H1 (cell line): ENCODE results near the gene CEACAM20. TPM values are rescaled to one million over a fixed set of nuclear protein-coding genes. Genes with fewer than 3 reads are reported as not detected.

Source experiments
- CTCF ChIA-PET: fragments of 300-600 bp; sonication (Branson Sonifier 250); formaldehyde crosslinking; loops from one replicate; lab custom pipeline; 2021; ENCODE audit not compliant: partially characterized antibody; lab: Charles Lee
- POLR2A ChIA-PET: fragments of 300-600 bp; sonication (Branson Sonifier 250); formaldehyde crosslinking; loops from one replicate; lab custom pipeline; 2021; ENCODE audit warnings: inconsistent platforms; ENCODE audit not compliant: partially characterized antibody; lab: Charles Lee
- DNase-seq, 2 experiments: peaks; one replicate each; pipeline versions ENCODE4 v3.0.0 to v3.0.0-alpha.2; 2010 to 2022; ENCODE audit warnings: low spot score in 2 of 2, low read depth in 1 of 2, mixed read lengths in 1 of 2
- FAIRE-seq: peaks from 2 replicates; lab custom pipeline; 2011; peaks lifted over from hg19 to GRCh38; lab: Jason Lieb, UNC
- H2AFZ ChIP-seq: 2 replicates; pipeline ENCODE4 v1.8.1; 2012; ENCODE audit warnings: low read length, inconsistent platforms
- H2AK5ac ChIP-seq: 2 replicates; pipeline ENCODE4 v1.6.1; 2013; ENCODE audit warnings: low read depth, low read length
- H2BK120ac ChIP-seq: replicated peaks from 2 replicates; pipeline ENCODE3; 2013; ENCODE audit warnings: low read depth, low read length, inconsistent platforms
- H2BK12ac ChIP-seq: 2 replicates; pipeline ENCODE4 v1.6.1; 2013; ENCODE audit warnings: low read depth, low read length
- H2BK15ac ChIP-seq: 2 replicates; pipeline ENCODE4 v1.6.1; 2013; ENCODE audit warnings: low read length
- H2BK20ac ChIP-seq: 2 replicates; pipeline ENCODE4 v1.6.1; 2013; ENCODE audit warnings: low read length
- H2BK5ac ChIP-seq: 2 replicates; pipeline ENCODE4 v1.6.1; 2013; ENCODE audit warnings: low read depth, low read length
- H3K14ac ChIP-seq: 2 replicates; pipeline ENCODE4 v1.6.1; 2013; ENCODE audit warnings: inconsistent platforms; ENCODE audit not compliant: insufficient read length
- H3K18ac ChIP-seq: 2 replicates; pipeline ENCODE4 v1.6.1; 2013; ENCODE audit warnings: low read length; ENCODE audit errors: extremely low read depth
- H3K23ac ChIP-seq: 2 replicates; pipeline ENCODE4 v1.6.1; 2013; ENCODE audit warnings: inconsistent platforms; ENCODE audit not compliant: insufficient read length
- H3K23me2 ChIP-seq: 2 replicates; pipeline ENCODE4 v1.6.1; 2013; ENCODE audit warnings: low read depth, low read length
- H3K27ac ChIP-seq: 2 replicates; pipeline ENCODE4 v1.6.1; 2011; ENCODE audit warnings: low read depth, low read length, inconsistent platforms
- H3K27me3 ChIP-seq, 4 experiments: replicated peaks in 1 of 4; 1 replicate in 1 of 4; 2 replicates in 3 of 4; pipeline versions ENCODE4 v1.6.1 to v1.8.1; 2011 to 2013; ENCODE audit warnings: low read length in 3 of 4, mild to moderate bottlenecking in 3 of 4, inconsistent platforms in 2 of 4, mixed read lengths in 2 of 4, moderate library complexity in 1 of 4; ENCODE audit not compliant: control insufficient read depth in 3 of 4, insufficient read depth in 3 of 4; ENCODE audit errors: extremely low read depth in 1 of 4
- H3K36me3 ChIP-seq, 4 experiments: 2 replicates each; pipeline versions ENCODE4 v1.6.1 to v1.8.1; 2011 to 2013; ENCODE audit warnings: mild to moderate bottlenecking in 4 of 4, low read length in 3 of 4, moderate library complexity in 2 of 4, control low read depth in 1 of 4, inconsistent platforms in 1 of 4; ENCODE audit not compliant: insufficient read depth in 4 of 4, control insufficient read depth in 2 of 4
- H3K4ac ChIP-seq: replicated peaks from 2 replicates; pipeline ENCODE3; 2013; ENCODE audit warnings: low read length, low read depth, mixed read lengths, inconsistent platforms; ENCODE audit not compliant: insufficient read length
- H3K4me1 ChIP-seq, 4 experiments: replicated peaks in 1 of 4; 1 replicate in 1 of 4; 2 replicates in 3 of 4; pipeline versions ENCODE4 v1.6.1 to v1.8.1; 2011 to 2013; ENCODE audit warnings: low read length in 3 of 4, inconsistent platforms in 2 of 4, mixed read lengths in 1 of 4; ENCODE audit not compliant: insufficient read depth in 4 of 4, control insufficient read depth in 3 of 4
- H3K4me2 ChIP-seq, 2 experiments: 2 replicates each; pipeline versions ENCODE4 v1.6.1 to v1.8.1; 2011 to 2013; ENCODE audit warnings: low read depth in 2 of 2, low read length in 2 of 2, control low read depth in 1 of 2, inconsistent platforms in 1 of 2, mild to moderate bottlenecking in 1 of 2; ENCODE audit not compliant: insufficient read depth in 1 of 2
- H3K4me3 ChIP-seq, 4 experiments: fragments of 200-600, 300-600 bp in 1 of 4; sonication (generic), shearing (Covaris generic), sonication (Bioruptor Twin) in 1 of 4; 2 replicates each; pipeline versions ENCODE4 v1.5.1 to v1.8.1; 2011 to 2016; ENCODE audit warnings: low read length in 4 of 4, low read depth in 3 of 4, control low read depth in 2 of 4, inconsistent platforms in 2 of 4, mild to moderate bottlenecking in 2 of 4, mixed read lengths in 1 of 4, moderate library complexity in 1 of 4; ENCODE audit not compliant: insufficient read depth in 2 of 4; ENCODE audit errors: extremely low read depth in 1 of 4
- H3K56ac ChIP-seq: replicated peaks from 2 replicates; pipeline ENCODE3; 2013; ENCODE audit warnings: low read depth, mild to moderate bottlenecking, mixed read lengths, low read length, inconsistent platforms; ENCODE audit not compliant: insufficient read length
- H3K79me1 ChIP-seq: 2 replicates; pipeline ENCODE4 v1.6.1; 2013; ENCODE audit warnings: low read depth, low read length, control low read depth
- H3K79me2 ChIP-seq, 2 experiments: 2 replicates each; pipeline versions ENCODE4 v1.6.1 to v1.8.1; 2012 to 2013; ENCODE audit warnings: low read length in 2 of 2, mild to moderate bottlenecking in 2 of 2, inconsistent platforms in 1 of 2; ENCODE audit not compliant: insufficient read depth in 2 of 2, control insufficient read depth in 1 of 2
- H3K9ac ChIP-seq, 4 experiments: replicated peaks in 1 of 4; 1 replicate in 1 of 4; 2 replicates in 3 of 4; pipeline versions ENCODE4 v1.6.1 to v1.8.1; 2011 to 2013; ENCODE audit warnings: low read depth in 3 of 4, low read length in 3 of 4, control low read depth in 2 of 4, mild to moderate bottlenecking in 2 of 4, moderate library complexity in 2 of 4, inconsistent platforms in 1 of 4; ENCODE audit errors: extremely low read depth in 1 of 4
- H3K9me3 ChIP-seq, 2 experiments: 2 replicates each; pipeline versions ENCODE4 v1.6.1 to v1.8.1; 2012 to 2013; ENCODE audit warnings: mild to moderate bottlenecking in 2 of 2, moderate library complexity in 2 of 2, control low read depth in 1 of 2, inconsistent platforms in 1 of 2, low read depth in 1 of 2, low read length in 1 of 2, mixed read lengths in 1 of 2; ENCODE audit not compliant: insufficient read depth in 2 of 2
- H4K20me1 ChIP-seq, 2 experiments: replicated peaks in 1 of 2; 2 replicates each; pipeline versions ENCODE3 to v1.8.1; 2011 to 2013; ENCODE audit warnings: inconsistent platforms in 2 of 2, low read length in 2 of 2, mild to moderate bottlenecking in 1 of 2; ENCODE audit not compliant: insufficient read depth in 2 of 2, control insufficient read depth in 1 of 2
- H4K5ac ChIP-seq: 2 replicates; pipeline ENCODE4 v1.6.1; 2013; ENCODE audit warnings: low read length, low read depth, mixed read lengths, inconsistent platforms; ENCODE audit not compliant: insufficient read length
- H4K8ac ChIP-seq: 2 replicates; pipeline ENCODE4 v1.8.0; 2013; ENCODE audit warnings: mild to moderate bottlenecking, moderate library complexity, low read length, inconsistent platforms; ENCODE audit not compliant: insufficient read depth; ENCODE audit errors: extremely low read depth
- H4K91ac ChIP-seq: replicated peaks from 2 replicates; pipeline ENCODE3; 2013; ENCODE audit warnings: low read length, mixed read lengths, inconsistent platforms; ENCODE audit not compliant: insufficient read length
- ASH2L ChIP-seq: fragments of 200-600, 300-600 bp; sonication (generic); IDR thresholded peaks from one replicate; pipeline ENCODE4 v1.7.1; 2017; ENCODE audit warnings: low read length
- EGR1 ChIP-seq: IDR thresholded peaks from 2 replicates; pipeline ENCODE4 v1.6.1; 2011; ENCODE audit warnings: low read depth, low read length, borderline replicate concordance
- EP300 ChIP-seq, 2 experiments: IDR thresholded peaks; 1 replicate in 1 of 2; 2 replicates in 1 of 2; pipeline ENCODE4 v1.6.1; 2011 to 2012; ENCODE audit warnings: low read depth in 2 of 2, low read length in 2 of 2, mild to moderate bottlenecking in 2 of 2, borderline replicate concordance in 1 of 2, inconsistent platforms in 1 of 2, moderate library complexity in 1 of 2
- GABPA ChIP-seq: IDR thresholded peaks from 2 replicates; pipeline ENCODE4 v1.6.1; 2011; ENCODE audit warnings: mild to moderate bottlenecking, low read length, moderate library complexity, borderline replicate concordance; ENCODE audit not compliant: insufficient read depth
- POLR2A ChIP-seq, 2 experiments: IDR thresholded peaks; 1 replicate in 1 of 2; 2 replicates in 1 of 2; pipeline ENCODE4 v1.6.1; 2011; ENCODE audit warnings: low read depth in 2 of 2, low read length in 2 of 2, mild to moderate bottlenecking in 2 of 2; ENCODE audit errors: control extremely low read depth in 1 of 2
- RAD21 ChIP-seq, 2 experiments: IDR thresholded peaks in 1 of 2; conservative IDR thresholded peaks in 1 of 2; 2 replicates each; pipeline ENCODE4 v1.6.1; 2011; ENCODE audit warnings: low read depth in 2 of 2, low read length in 2 of 2, improper control_type of control experiment in 1 of 2, inconsistent platforms in 1 of 2, mild to moderate bottlenecking in 1 of 2, moderate library complexity in 1 of 2
- RFX5 ChIP-seq: IDR thresholded peaks from 2 replicates; pipeline ENCODE4 v1.6.1; 2011; ENCODE audit warnings: low read depth, low read length, improper control_type of control experiment, borderline replicate concordance
- SAP30 ChIP-seq: fragments of 300-600 bp; sonication (generic); IDR thresholded peaks from 2 replicates; pipeline ENCODE4 v1.7.1; 2012; ENCODE audit warnings: low read length, moderate library complexity, mild to moderate bottlenecking, inconsistent platforms; ENCODE audit not compliant: insufficient read depth, insufficient replicate concordance
- SIX5 ChIP-seq: IDR thresholded peaks from 2 replicates; pipeline ENCODE4 v1.6.1; 2011; ENCODE audit warnings: mild to moderate bottlenecking, low read depth, low read length
- WGBS, 2 experiments: shearing (Covaris generic) in 1 of 2; methylation state at CpG; one replicate each; pipeline versions ENCODE4 v1.1.6 to v1.1.7; 2013 to 2015; ENCODE audit warnings: low lambda C conversion rate in 2 of 2, mixed read lengths in 2 of 2, inconsistent platforms in 1 of 2, low coverage in 1 of 2, missing lambda C conversion rate in 1 of 2; ENCODE audit not compliant: insufficient replicate concordance in 2 of 2, insufficient coverage in 1 of 2, insufficient read length in 1 of 2; ENCODE audit errors: extremely low coverage in 1 of 2, missing lambda C conversion rate in 1 of 2; 5-methylcytosine and 5-hydroxymethylcytosine counted together
- polyA plus RNA-seq, 7 experiments: library from polyadenylated mRNA; depleted of rRNA in 3 of 7; stranded (reverse) in 5 of 7; unstranded in 2 of 7; fragments of >200 nt in 5 of 7; fragments of 200-250 nt in 2 of 7; gene quantifications; 1 replicate in 5 of 7; 2 replicates in 1 of 7; 4 replicates in 1 of 7; pipeline versions ENCODE4 v1.2.1 to v1.2.3, GENCODE V29; 2011 to 2013; ENCODE audit warnings: missing spikeins in 2 of 7, mixed read lengths in 2 of 7
- total RNA-seq: library from RNA; stranded (reverse); fragmentation: NEBNext Ultra II Directional; extraction: Animal tissue kit (Norgen Biotek cat#: 25700); gene quantifications from 2 replicates; pipeline ENCODE4 v1.2.1, GENCODE V29; 2021
- TF ChIP-seq, protein P1 (sequence below): IDR thresholded peaks from 2 replicates; pipeline ENCODE4 v1.6.1; 2012; ENCODE audit warnings: low read length, inconsistent platforms

Gene CEACAM20
- total and polyA plus RNA-seq, 2 of the 8 experiments (the other 6 are each of a cell fraction or from before 2014, with no cell fraction given) = not detected

DNA sequence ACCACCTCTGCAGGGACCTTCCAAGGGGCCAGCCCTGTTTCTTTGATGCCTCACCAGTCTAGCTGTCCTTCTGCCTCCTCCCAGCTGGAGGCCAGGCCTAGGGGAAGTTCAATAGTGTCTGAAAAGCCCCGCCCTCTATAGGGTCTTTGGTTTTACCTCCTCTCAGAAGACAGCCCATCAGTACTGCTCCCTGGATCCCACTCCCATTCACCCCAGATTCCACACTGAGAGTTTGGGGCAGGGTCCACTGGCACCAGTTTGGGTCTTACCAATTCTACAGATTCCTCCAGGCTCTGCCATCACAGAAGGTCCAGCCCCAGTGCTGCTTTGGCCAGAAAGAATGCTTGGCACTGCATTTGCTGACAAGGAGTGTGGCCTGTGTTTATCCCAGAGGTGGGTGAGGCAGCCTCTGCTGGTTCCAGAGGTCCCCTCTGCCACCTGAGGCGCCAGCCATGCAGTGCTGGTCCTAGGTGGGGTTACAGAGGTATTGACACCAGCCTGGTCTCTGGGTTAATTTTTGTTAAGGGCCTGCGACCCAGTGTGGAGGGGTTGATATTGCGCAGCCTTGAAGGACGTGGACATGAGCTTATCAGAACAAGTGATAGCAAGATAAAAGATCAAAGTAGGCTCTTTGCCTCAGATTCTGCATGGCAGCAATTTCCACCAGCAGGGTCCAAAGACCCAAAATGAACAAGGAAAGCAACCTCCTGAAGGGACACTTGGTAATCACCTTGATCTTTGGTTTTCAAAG is 42.5 kb upstream of the CEACAM20 start:
- H3K23me2 ChIP-seq = no peaks in the 10 kb centered on the region; the same call in 1 of the 2 replicates
- no peak overlapping the region for H3K9ac ChIP-seq
- no peak overlapping the region for H4K8ac ChIP-seq
- no peak overlapping the region for H3K4me2 ChIP-seq
- FAIRE-seq (no peak), DNase-seq (no peak)
- no peaks in the 10 kb centered on the region for H3K27me3 ChIP-seq
- no peak overlapping the region for H2BK12ac ChIP-seq
- H3K18ac ChIP-seq = no peak overlapping the region
- no peak overlapping the region for H4K5ac ChIP-seq
- ChIA-PET POLR2A (no interaction called here), CTCF (interaction anchor here (0.9 to 3.3 kb wide), 37 partner anchors 8 to 287 kb away, joined by 3 to 126 read pairs (median 7); partner anchors contain the start of gene PVR)
- no peak overlapping the region for H3K56ac ChIP-seq
- no peaks in the 10 kb centered on the region for H3K36me3 ChIP-seq
- H3K79me1 ChIP-seq = no peaks in the 10 kb centered on the region
- no peak overlapping the region for H3K23ac ChIP-seq
- H4K20me1 ChIP-seq = no peaks in the 10 kb centered on the region
- no peak overlapping the region for H2BK20ac ChIP-seq
- H3K14ac ChIP-seq = no peak overlapping the region
- H3K79me2 ChIP-seq = no peaks in the 10 kb centered on the region
- H2AK5ac ChIP-seq = no peak overlapping the region
- H3K4me1 ChIP-seq = no peaks in the 10 kb centered on the region
- H2BK120ac ChIP-seq = no peak overlapping the region
- H2BK5ac ChIP-seq = no peak overlapping the region
- H3K27ac ChIP-seq = no peak overlapping the region
- H2BK15ac ChIP-seq = peak overlapping the region; percentile 22; the same call in 1 of the 2 replicates
- H2AFZ ChIP-seq = no peak overlapping the region; the same call in 1 of the 2 replicates
- H3K4ac ChIP-seq = no peak overlapping the region
- H3K9me3 ChIP-seq = no peaks in the 10 kb centered on the region
- H3K4me3 ChIP-seq = no peak overlapping the region
- WGBS, 2 experiments = 93% methylated on average over 5 of the region's 5 CpGs; no CpG with 5 or more reads in 1 of the 2 experiments
- no peak overlapping the region for H4K91ac ChIP-seq
- TF ChIP-seq, protein P1, sequence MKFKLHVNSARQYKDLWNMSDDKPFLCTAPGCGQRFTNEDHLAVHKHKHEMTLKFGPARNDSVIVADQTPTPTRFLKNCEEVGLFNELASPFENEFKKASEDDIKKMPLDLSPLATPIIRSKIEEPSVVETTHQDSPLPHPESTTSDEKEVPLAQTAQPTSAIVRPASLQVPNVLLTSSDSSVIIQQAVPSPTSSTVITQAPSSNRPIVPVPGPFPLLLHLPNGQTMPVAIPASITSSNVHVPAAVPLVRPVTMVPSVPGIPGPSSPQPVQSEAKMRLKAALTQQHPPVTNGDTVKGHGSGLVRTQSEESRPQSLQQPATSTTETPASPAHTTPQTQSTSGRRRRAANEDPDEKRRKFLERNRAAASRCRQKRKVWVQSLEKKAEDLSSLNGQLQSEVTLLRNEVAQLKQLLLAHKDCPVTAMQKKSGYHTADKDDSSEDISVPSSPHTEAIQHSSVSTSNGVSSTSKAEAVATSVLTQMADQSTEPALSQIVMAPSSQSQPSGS = no peak
- TF ChIP-seq EP300 (IDR thresholded peaks at IDR 0.05; ENCODE audit: borderline replicate concordance in 1 of 2, low read depth in 2 of 2, low read length in 2 of 2) = no peak
- no peak for TF ChIP-seq ASH2L
- no peak for TF ChIP-seq SIX5
- no peak for TF ChIP-seq GABPA
- TF ChIP-seq POLR2A (IDR thresholded peaks at IDR 0.05; ENCODE audit: control extremely low read depth in 1 of 2, low read depth in 2 of 2, low read length in 2 of 2) = no peak
- no peak for TF ChIP-seq RFX5
- no peak for TF ChIP-seq RAD21 (IDR thresholded peaks at IDR 0.05 in 1 of 2, conservative IDR thresholded peaks at IDR 0.05 in 1 of 2; ENCODE audit: low read depth in 2 of 2, low read length in 2 of 2)
- no peak for TF ChIP-seq SAP30
- TF ChIP-seq EGR1 = no peak
